Stomach smooth muscle (tissue), 2 donors: ENCODE data around the gene RARA.
"Not testable (repeated sequence)": the region's sequence is repeated elsewhere in the genome, so short reads cannot be mapped to it uniquely, and the experiment has no call there.

Source experiments
- H3K27ac ChIP-seq: one replicate; pipeline ENCODE4 v1.7.0; 2013; ENCODE audit warnings: mild to moderate bottlenecking, low read length, inconsistent platforms
- H3K27me3 ChIP-seq, 2 donors: one replicate each; pipeline ENCODE4 v1.7.0; 2013; ENCODE audit warnings: low read length in 2 of 2; ENCODE audit not compliant: insufficient read depth in 2 of 2, control insufficient read depth in 1 of 2
- H3K36me3 ChIP-seq, 2 donors: one replicate each; pipeline ENCODE4 v1.7.0; 2013; ENCODE audit warnings: low read length in 2 of 2; ENCODE audit not compliant: control insufficient read depth in 2 of 2, insufficient read depth in 2 of 2
- H3K4me1 ChIP-seq: one replicate; pipeline ENCODE4 v1.7.0; 2013; ENCODE audit warnings: low read length; ENCODE audit not compliant: control insufficient read depth, insufficient read depth
- H3K4me3 ChIP-seq, 2 donors: one replicate each; pipeline ENCODE4 v1.7.0; 2013; ENCODE audit warnings: low read length in 2 of 2
- H3K9ac ChIP-seq, 2 donors: one replicate each; pipeline ENCODE4 v1.7.0; 2013; ENCODE audit warnings: low read length in 2 of 2, mild to moderate bottlenecking in 1 of 2
- H3K9me3 ChIP-seq, 2 donors: one replicate each; pipeline ENCODE4 v1.7.0; 2013; ENCODE audit warnings: low read length in 2 of 2; ENCODE audit not compliant: control insufficient read depth in 2 of 2
- donor health status: healthy.
- donor health status: Pancreatic carcinoma.

Gene RARA

GRCh38 chr17:40298726-40299125, 10.3 kb upstream of the RARA start:
- no peak overlapping the region for H3K9ac ChIP-seq
- peaks cover 6% of the 10 kb centered on the region for H3K4me1 ChIP-seq
- no peaks in the 10 kb centered on the region for H3K36me3 ChIP-seq
- no peaks in the 10 kb centered on the region for H3K9me3 ChIP-seq
- H3K27me3 ChIP-seq: no peaks in the 10 kb centered on the region
- H3K4me3 ChIP-seq: no peak overlapping the region
- no peak overlapping the region for H3K27ac ChIP-seq

GRCh38 chr17:40299159-40299757, 9.7 kb upstream of the RARA start:
- not testable (repeated sequence) for H3K9me3 ChIP-seq, H3K27me3 ChIP-seq, H3K9ac ChIP-seq, H3K27ac ChIP-seq, H3K4me3 ChIP-seq, H3K36me3 ChIP-seq
- peaks cover 11% of the 10 kb centered on the region for H3K4me1 ChIP-seq

GRCh38 chr17:40301315-40301714, 7.7 kb upstream of the RARA start:
- no peaks in the 10 kb centered on the region for H3K27me3 ChIP-seq
- H3K9me3 ChIP-seq: no peaks in the 10 kb centered on the region
- H3K4me1 ChIP-seq: peaks cover 18% of the 10 kb centered on the region
- H3K27ac ChIP-seq: no peak overlapping the region
- no peaks in the 10 kb centered on the region for H3K36me3 ChIP-seq
- no peak overlapping the region for H3K9ac ChIP-seq
- no peak overlapping the region for H3K4me3 ChIP-seq

GRCh38 chr17:40303009-40303657, 5.8 kb upstream of the RARA start:
- Histone ChIP-seq H3K9ac (peak overlapping the region in 1 of 2 donors; percentile 55), H3K27ac (peak overlapping the region; percentile 82), H3K9me3 (no peaks in the 10 kb centered on the region), H3K4me3 (peak overlapping the region in 1 of 2 donors; percentile 41), H3K4me1 (peaks cover 31% of the 10 kb centered on the region), H3K27me3 (no peaks in the 10 kb centered on the region), H3K36me3 (no peaks in the 10 kb centered on the region)

GRCh38 chr17:40303708-40304551, 5.0 kb upstream of the RARA start:
- Histone ChIP-seq H3K27ac (peak overlapping the region; percentile 82), H3K4me1 (peaks cover 38% of the 10 kb centered on the region)

GRCh38 chr17:40304552-40304863, 4.5 kb upstream of the RARA start:
- Histone ChIP-seq H3K9ac (peak overlapping the region in 1 of 2 donors; percentile 21), H3K4me1 (peaks cover 44% of the 10 kb centered on the region), H3K4me3 (peak overlapping the region in 1 of 2 donors; percentile 14), H3K27ac (peak overlapping the region; percentile 82)
- H3K36me3 ChIP-seq, H3K27me3 ChIP-seq, H3K9me3 ChIP-seq: not testable (repeated sequence)

More at GRCh38 chr17:40303708-40304551, 5.0 kb upstream of the RARA start:
- Histone ChIP-seq H3K36me3 (no peaks in the 10 kb centered on the region), H3K9me3 (no peaks in the 10 kb centered on the region), H3K4me3 (peak overlapping the region; percentile 14 to 41), H3K27me3 (no peaks in the 10 kb centered on the region), H3K9ac (peak overlapping the region in 1 of 2 donors; percentile 55)

- H3K9ac ChIP-seq, H3K36me3 ChIP-seq, H3K4me3 ChIP-seq, H3K27me3 ChIP-seq, H3K9me3 ChIP-seq: not testable (repeated sequence)
- Histone ChIP-seq H3K4me1 (peaks cover 48% of the 10 kb centered on the region), H3K27ac (peak overlapping the region; percentile 82)
These were observed 4.1 kb upstream of the RARA start for GRCh38 chr17:40304866-40305265.

- Histone ChIP-seq H3K4me3 (no peak overlapping the region), H3K27me3 (no peaks in the 10 kb centered on the region), H3K4me1 (peaks cover 63% of the 10 kb centered on the region), H3K27ac (no peak overlapping the region), H3K9ac (no peak overlapping the region), H3K9me3 (no peaks in the 10 kb centered on the region), H3K36me3 (no peaks in the 10 kb centered on the region)
These were observed 2.6 kb upstream of the RARA start for GRCh38 chr17:40306395-40306794.

- Histone ChIP-seq H3K9ac (no peak overlapping the region), H3K4me1 (peaks cover 71% of the 10 kb centered on the region)
These were observed 1.8 kb upstream of the RARA start for GRCh38 chr17:40307001-40307730.

GRCh38 chr17:40307740-40308239, 1.2 kb upstream of the RARA start:
- Histone ChIP-seq H3K27me3 (no peaks in the 10 kb centered on the region), H3K9ac (no peak overlapping the region), H3K9me3 (no peaks in the 10 kb centered on the region), H3K27ac (peak overlapping the region; percentile 38), H3K4me3 (no peak overlapping the region), H3K36me3 (no peaks in the 10 kb centered on the region), H3K4me1 (peaks cover 77% of the 10 kb centered on the region)

More at GRCh38 chr17:40307001-40307730, 1.8 kb upstream of the RARA start:
- Histone ChIP-seq H3K9me3 (no peaks in the 10 kb centered on the region), H3K4me3 (no peak overlapping the region), H3K27ac (peak overlapping the region; percentile 38), H3K36me3 (no peaks in the 10 kb centered on the region), H3K27me3 (no peaks in the 10 kb centered on the region)
